ENCODE measurements around the gene MYORG. TPM values are rescaled to one million over a fixed set of nuclear protein-coding genes. Genes with fewer than 3 reads are reported as not detected.
A peak's percentile ranks its signal among the peaks of the same experiment; 100 is the strongest.
"Not testable (repeated sequence)": the region's sequence is repeated elsewhere in the genome, so short reads cannot be mapped to it uniquely, and the experiment has no call there.

MYORG gene
- total RNA-seq, 4 donors from 2014 or later = 8.6 to 149 (median 49.5) TPM

GRCh38 chr9:34363619-34364351, 12.9 kb downstream of the MYORG start:
- no peaks in the 10 kb centered on the region for H3K36me3 ChIP-seq
- intact Hi-C loops (cut with DNase I; ENCODE audit: low total_unique reads) = no loop called here
- H3K9me3 ChIP-seq = no peaks in the 10 kb centered on the region
- in situ Hi-C loops (cut with MboI; ENCODE audit: low sequenced_read_pairs in 4 of 4) = no loop called here
- TF ChIP-seq CTCF (IDR thresholded peaks at IDR 0.05 in 4 of 5, conservative IDR thresholded peaks at IDR 0.05 in 1 of 5) (no peak), POLR2A (IDR thresholded peaks at IDR 0.05) (no peak)
- ATAC-seq = peak; percentile 40 to 56
- H3K4me1 ChIP-seq = peaks cover 26 to 29% of the 10 kb centered on the region in 2 donors
- peak overlapping the region in 2 of 4 donors; percentile 12 to 14 for H3K4me3 ChIP-seq
- no peaks in the 10 kb centered on the region for H3K27me3 ChIP-seq
- peak overlapping the region; percentile 22 to 63 (median 54) for H3K27ac ChIP-seq
- DNase-seq = no peak

- TF ChIP-seq CTCF (IDR thresholded peaks at IDR 0.05 in 4 of 5, conservative IDR thresholded peaks at IDR 0.05 in 1 of 5) = no peak
- no peak for TF ChIP-seq POLR2A (IDR thresholded peaks at IDR 0.05)
- Histone ChIP-seq H3K27ac (peak overlapping the region in 1 of 4 donors; percentile 48), H3K4me3 (no peak overlapping the region), H3K36me3 (no peaks in the 10 kb centered on the region), H3K9me3 (no peaks in the 10 kb centered on the region), H3K27me3 (no peaks in the 10 kb centered on the region), H3K4me1 (peaks cover 26% of the 10 kb centered on the region in 2 donors)
- in situ Hi-C loops (cut with MboI; ENCODE audit: low sequenced_read_pairs in 4 of 4) = no loop called here
- DNase-seq = no peak
- intact Hi-C loops (cut with DNase I; ENCODE audit: low total_unique reads) = no loop called here
- ATAC-seq = no peak
Observed at GRCh38 chr9:34362614-34363214, 14.0 kb downstream of the MYORG start.

- ATAC-seq; H3K4me1 ChIP-seq; H3K27ac ChIP-seq; DNase-seq; H3K4me3 ChIP-seq; intact Hi-C loops (cut with DNase I; ENCODE audit: low total_unique reads); H3K36me3 ChIP-seq; in situ Hi-C loops (cut with MboI; ENCODE audit: low sequenced_read_pairs in 4 of 4); H3K9me3 ChIP-seq; H3K27me3 ChIP-seq: not testable (repeated sequence)
Observed at GRCh38 chr9:34352957-34353356, 23.7 kb downstream of the MYORG start.

- in situ Hi-C loops (cut with MboI; ENCODE audit: low sequenced_read_pairs in 4 of 4); intact Hi-C loops (cut with DNase I; ENCODE audit: low total_unique reads): not testable (repeated sequence)
Observed at GRCh38 chr9:34352122-34352652, 24.5 kb downstream of the MYORG start.

GRCh38 chr9:34349324-34349723, 27.4 kb downstream of the MYORG start:
- intact Hi-C loops (cut with DNase I; ENCODE audit: low total_unique reads) (no loop called here), in situ Hi-C loops (cut with MboI; ENCODE audit: low sequenced_read_pairs in 4 of 4) (no loop called here)
- Histone ChIP-seq H3K27ac (no peak overlapping the region), H3K27me3 (no peaks in the 10 kb centered on the region), H3K4me1 (peaks cover 14 to 15% of the 10 kb centered on the region in 2 donors), H3K4me3 (no peak overlapping the region), H3K36me3 (no peaks in the 10 kb centered on the region), H3K9me3 (no peaks in the 10 kb centered on the region)
- no peak for ATAC-seq
- TF ChIP-seq POLR2A (IDR thresholded peaks at IDR 0.05) (no peak), CTCF (IDR thresholded peaks at IDR 0.05 in 4 of 5, conservative IDR thresholded peaks at IDR 0.05 in 1 of 5) (no peak)
- no peak for DNase-seq

More at GRCh38 chr9:34352122-34352652, 24.5 kb downstream of the MYORG start:
- H3K9me3 ChIP-seq, DNase-seq, H3K36me3 ChIP-seq, H3K27ac ChIP-seq, H3K4me1 ChIP-seq, H3K27me3 ChIP-seq, H3K4me3 ChIP-seq, ATAC-seq: not testable (repeated sequence)
